Neural crest cell (in vitro differentiated cells): ENCODE measurements around the gene NCR2. TPM values are rescaled to one million over a fixed set of nuclear protein-coding genes. Genes with fewer than 3 reads are reported as not detected.
"Not testable (repeated sequence)": the region's sequence is repeated elsewhere in the genome, so short reads cannot be mapped to it uniquely, and the experiment has no call there.

Experiments
- DNase-seq: peaks from one replicate; pipeline ENCODE4 v3.0.0; 2021; ENCODE audit warnings: low read depth, mixed read lengths, low spot score
- H3K27ac Mint-ChIP-seq: one replicate; pipeline ENCODE4 v1.8.0; 2021; ENCODE audit warnings: mild to moderate bottlenecking, mixed read lengths; ENCODE audit not compliant: unreplicated experiment
- H3K27me3 Mint-ChIP-seq: 2 replicates; pipeline ENCODE4 v1.8.0; 2021; ENCODE audit warnings: low read depth, mild to moderate bottlenecking, mixed read lengths
- H3K36me3 Mint-ChIP-seq: 2 replicates; pipeline ENCODE4 v1.8.0; 2021; ENCODE audit warnings: low read depth, mild to moderate bottlenecking, mixed read lengths
- H3K4me1 Mint-ChIP-seq: 2 replicates; pipeline ENCODE4 v1.8.0; 2021; ENCODE audit warnings: mixed read lengths
- H3K4me3 Mint-ChIP-seq: one replicate; pipeline ENCODE4 v1.8.0; 2021; ENCODE audit warnings: mild to moderate bottlenecking, mixed read lengths
- H3K9me3 Mint-ChIP-seq: 2 replicates; pipeline ENCODE4 v1.8.0; 2021; ENCODE audit warnings: mixed read lengths
- total RNA-seq: library from RNA; stranded (reverse); gene quantifications from 2 replicates; pipeline ENCODE4 v1.2.1, GENCODE V29; 2021
- TF ChIP-seq, protein P1 (sequence below): fragments of 200-600 bp; sonication (generic); conservative IDR thresholded peaks from 2 replicates; pipeline ENCODE4 v1.5.0; 2021; ENCODE audit warnings: antibody characterized with exemption, mild to moderate bottlenecking

NCR2 gene
- total RNA-seq, 1 donor from 2014 or later = not detected

GRCh38 chr6:41291717-41292116 lies 43.7 kb upstream of the NCR2 start:
- H3K27me3 Mint-ChIP-seq = peaks cover 5% of the 10 kb centered on the region
- peaks cover 11% of the 10 kb centered on the region for H3K4me1 Mint-ChIP-seq

DNA sequence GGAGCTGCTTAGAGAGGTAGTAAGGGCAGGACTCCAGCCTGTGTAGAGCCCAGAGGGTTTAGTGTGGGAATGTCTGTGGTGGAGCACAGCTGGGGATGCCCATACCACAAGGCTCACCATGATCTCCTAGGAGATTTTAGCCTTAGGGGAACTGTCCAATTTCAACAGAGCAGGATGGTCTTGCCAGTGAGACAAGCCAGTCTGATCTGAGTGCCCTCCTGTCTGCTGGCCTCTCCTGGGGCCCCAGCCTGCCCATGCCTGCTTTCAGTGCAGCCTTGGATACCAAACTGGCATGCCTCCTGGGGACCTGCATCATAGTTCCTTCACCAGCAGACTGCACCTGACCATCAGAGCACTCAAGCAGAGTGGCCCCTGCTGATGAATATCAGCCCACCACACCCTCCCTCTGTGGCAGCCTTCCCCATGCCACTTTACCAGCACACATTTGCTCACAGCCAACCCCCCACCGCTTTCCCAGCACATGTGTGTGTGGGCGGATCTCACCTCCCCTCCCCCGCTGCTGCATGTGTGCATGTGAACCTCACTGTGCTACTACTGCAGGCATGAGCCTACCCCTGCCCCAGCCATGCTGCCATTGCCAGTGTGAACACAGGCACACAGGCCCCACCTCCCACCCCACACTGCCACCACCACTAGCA lies 41.1 kb upstream of the NCR2 start:
- H3K4me1 Mint-ChIP-seq = peaks cover 4% of the 10 kb centered on the region
- H3K9me3 Mint-ChIP-seq = peaks cover 10% of the 10 kb centered on the region
- TF ChIP-seq, protein P1, sequence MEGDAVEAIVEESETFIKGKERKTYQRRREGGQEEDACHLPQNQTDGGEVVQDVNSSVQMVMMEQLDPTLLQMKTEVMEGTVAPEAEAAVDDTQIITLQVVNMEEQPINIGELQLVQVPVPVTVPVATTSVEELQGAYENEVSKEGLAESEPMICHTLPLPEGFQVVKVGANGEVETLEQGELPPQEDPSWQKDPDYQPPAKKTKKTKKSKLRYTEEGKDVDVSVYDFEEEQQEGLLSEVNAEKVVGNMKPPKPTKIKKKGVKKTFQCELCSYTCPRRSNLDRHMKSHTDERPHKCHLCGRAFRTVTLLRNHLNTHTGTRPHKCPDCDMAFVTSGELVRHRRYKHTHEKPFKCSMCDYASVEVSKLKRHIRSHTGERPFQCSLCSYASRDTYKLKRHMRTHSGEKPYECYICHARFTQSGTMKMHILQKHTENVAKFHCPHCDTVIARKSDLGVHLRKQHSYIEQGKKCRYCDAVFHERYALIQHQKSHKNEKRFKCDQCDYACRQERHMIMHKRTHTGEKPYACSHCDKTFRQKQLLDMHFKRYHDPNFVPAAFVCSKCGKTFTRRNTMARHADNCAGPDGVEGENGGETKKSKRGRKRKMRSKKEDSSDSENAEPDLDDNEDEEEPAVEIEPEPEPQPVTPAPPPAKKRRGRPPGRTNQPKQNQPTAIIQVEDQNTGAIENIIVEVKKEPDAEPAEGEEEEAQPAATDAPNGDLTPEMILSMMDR = no peak
- H3K4me3 Mint-ChIP-seq = no peak overlapping the region
- peaks cover 10% of the 10 kb centered on the region for H3K27me3 Mint-ChIP-seq
- H3K36me3 Mint-ChIP-seq = no peaks in the 10 kb centered on the region
- no peak overlapping the region for H3K27ac Mint-ChIP-seq
- DNase-seq = no peak

More at GRCh38 chr6:41291717-41292116, 43.7 kb upstream of the NCR2 start:
- TF ChIP-seq, protein P1 = no peak
- DNase-seq = no peak
- Mint-ChIP-seq H3K27ac (no peak overlapping the region), H3K36me3 (no peaks in the 10 kb centered on the region), H3K9me3 (peaks cover 3% of the 10 kb centered on the region), H3K4me3 (no peak overlapping the region)

GRCh38 chr6:41297248-41297647 lies 38.2 kb upstream of the NCR2 start:
- H3K36me3 Mint-ChIP-seq, DNase-seq, H3K27ac Mint-ChIP-seq, H3K4me3 Mint-ChIP-seq, H3K4me1 Mint-ChIP-seq: not testable (repeated sequence)
- Mint-ChIP-seq H3K27me3 (peaks cover 32% of the 10 kb centered on the region), H3K9me3 (peaks cover 16% of the 10 kb centered on the region)

DNA sequence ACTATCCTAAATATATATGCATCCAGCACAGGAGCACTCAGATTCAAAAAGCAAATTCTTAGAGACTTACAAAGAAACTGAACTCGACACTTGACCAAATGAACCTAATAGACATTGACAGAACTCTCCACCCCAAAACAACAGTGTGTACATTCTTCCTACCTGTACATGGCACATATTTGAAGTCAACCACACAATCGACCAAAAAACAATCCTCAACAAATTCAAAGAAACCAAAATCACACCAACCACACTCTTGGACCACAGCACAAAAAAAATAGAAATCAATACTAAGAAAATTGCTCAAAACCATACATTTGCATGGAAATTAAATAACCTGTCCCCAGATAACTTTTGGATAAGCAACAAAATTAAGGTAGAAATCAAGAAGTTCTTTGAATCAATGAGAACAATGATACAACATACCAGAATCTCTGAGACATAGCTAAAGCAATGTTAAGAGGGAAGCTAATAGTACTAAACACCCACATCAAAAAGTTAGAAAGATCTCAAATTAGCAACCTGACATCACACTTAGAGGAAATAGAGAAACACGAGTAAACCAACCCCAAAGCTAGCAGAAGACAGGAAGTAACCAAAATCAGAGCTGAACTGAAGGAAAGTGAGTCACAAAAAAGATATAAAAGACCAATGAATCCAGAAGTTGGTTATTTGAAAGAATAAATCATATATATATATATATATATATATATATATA lies 36.5 kb upstream of the NCR2 start:
- peaks cover 40% of the 10 kb centered on the region for H3K27me3 Mint-ChIP-seq
- H3K9me3 Mint-ChIP-seq = peaks cover 16% of the 10 kb centered on the region
- H3K4me3 Mint-ChIP-seq = no peak overlapping the region
- TF ChIP-seq, protein P1 = no peak
- DNase-seq = no peak
- no peaks in the 10 kb centered on the region for H3K36me3 Mint-ChIP-seq
- no peak overlapping the region for H3K27ac Mint-ChIP-seq
- no peaks in the 10 kb centered on the region for H3K4me1 Mint-ChIP-seq

GRCh38 chr6:41302638-41303037 lies 32.8 kb upstream of the NCR2 start:
- no peak for DNase-seq
- Mint-ChIP-seq H3K4me3 (no peak overlapping the region), H3K9me3 (peaks cover 7% of the 10 kb centered on the region), H3K27ac (no peak overlapping the region), H3K4me1 (no peaks in the 10 kb centered on the region), H3K27me3 (peaks cover 64% of the 10 kb centered on the region), H3K36me3 (no peaks in the 10 kb centered on the region)
- TF ChIP-seq, protein P1 = no peak
